HG02885 (cell line): ENCODE results near the gene DCAF8.

Source experiments
- ATAC-seq: cut with Tn5 transposase; IDR thresholded peaks from one replicate; pipeline ENCODE4 v1.9.1; 2021; ENCODE audit warnings: mild to moderate bottlenecking; ENCODE audit not compliant: unreplicated experiment, poor library complexity

Gene DCAF8

DNA sequence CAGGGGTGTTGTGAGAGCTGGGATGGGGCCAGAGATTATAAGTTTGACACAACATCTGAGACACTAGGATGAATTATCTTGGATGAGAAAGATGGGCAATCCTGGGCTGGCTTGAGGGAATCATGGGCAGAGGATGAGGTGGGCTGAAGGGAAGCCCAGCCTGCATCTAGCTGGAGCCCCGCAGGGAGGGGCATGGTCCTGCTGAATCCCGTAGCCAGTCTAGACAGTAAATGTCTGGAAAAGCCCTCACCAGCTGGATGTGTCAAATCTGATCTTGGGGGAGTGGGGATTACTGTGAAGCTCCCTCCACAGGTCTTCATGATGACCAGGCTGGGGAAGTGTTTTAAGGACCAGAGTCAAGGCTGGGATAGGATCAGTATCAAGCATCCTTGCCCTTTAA lies 75.6 kb downstream of the DCAF8 start:
- no peak for ATAC-seq

DNA sequence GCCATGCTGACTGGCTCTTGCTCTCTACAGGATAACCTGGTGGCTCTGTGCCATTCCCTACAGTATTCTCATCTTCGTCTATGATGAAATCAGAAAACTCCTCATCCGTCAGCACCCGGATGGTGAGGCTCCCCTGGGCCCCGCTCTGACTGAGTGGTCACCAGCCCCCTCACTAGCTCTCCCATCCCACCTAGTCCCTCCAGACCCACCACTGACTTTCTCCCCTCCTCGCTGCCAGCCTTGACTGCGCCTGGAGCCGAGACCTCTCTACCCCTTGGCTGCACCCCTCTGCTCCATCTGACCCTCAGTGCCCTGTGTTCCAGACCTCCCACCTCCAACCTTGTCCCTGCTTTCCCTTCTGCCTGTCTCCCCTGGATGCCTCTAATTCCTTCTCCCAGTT lies 76.1 kb downstream of the DCAF8 start:
- ATAC-seq, result no peak

DNA sequence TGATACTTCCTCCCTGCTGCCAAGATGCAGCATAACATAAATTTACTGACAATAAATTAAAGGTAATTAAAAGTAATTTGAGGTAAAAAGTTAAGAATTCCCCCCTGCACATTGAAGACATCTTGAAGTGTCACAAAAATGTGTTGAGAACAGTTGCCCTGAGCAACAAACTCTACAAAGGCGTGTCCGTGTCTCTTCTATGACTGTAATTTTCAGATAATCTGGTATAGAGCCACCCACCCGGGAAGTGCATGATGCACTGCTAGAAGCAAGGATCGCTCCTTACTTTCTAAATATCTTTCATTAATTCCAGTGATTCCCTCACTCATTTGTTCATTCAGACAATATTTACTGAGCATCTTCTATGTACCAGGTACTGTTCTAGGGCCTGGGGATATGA lies 83.0 kb downstream of the DCAF8 start:
- no peak for ATAC-seq

DNA sequence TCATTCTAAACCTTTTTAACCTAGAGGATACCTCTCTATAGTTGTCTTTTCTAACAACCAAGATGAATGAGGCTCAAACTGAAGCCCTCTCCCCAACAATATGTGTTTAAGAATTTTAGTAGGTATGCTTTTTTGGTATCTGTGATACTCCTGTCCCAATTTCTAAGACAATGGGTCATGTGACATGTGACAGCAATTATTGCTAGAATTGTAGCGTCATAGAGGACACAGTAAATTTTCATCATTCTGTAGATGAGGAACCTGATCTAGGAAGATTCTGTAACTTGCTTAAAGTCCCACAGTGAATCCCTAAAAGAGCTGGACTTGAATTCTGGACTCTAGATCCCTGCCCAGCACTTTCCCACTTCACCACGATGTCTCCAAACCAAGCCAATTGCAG lies 83.6 kb downstream of the DCAF8 start:
- ATAC-seq, result no peak

DNA sequence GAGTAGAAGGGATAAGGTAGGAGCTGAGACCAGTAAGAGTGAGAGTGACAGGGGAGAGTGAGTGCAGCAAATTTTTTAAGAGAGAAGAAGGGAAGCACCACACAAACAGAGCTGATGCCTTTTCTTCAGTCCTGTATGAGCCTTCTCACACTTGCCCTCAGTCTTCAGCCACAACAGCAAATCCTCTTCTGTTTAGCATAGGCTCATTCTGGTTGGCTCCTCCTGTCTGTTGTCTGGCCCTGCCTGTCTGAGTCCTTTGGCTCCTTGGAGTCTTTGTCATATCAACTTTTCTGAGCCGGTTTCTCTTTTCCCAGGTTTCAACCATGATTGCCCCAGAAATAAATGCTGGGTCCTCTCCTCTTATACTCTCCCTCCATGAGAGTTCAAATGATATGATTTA lies 84.7 kb downstream of the DCAF8 start:
- ATAC-seq, result no peak

DNA sequence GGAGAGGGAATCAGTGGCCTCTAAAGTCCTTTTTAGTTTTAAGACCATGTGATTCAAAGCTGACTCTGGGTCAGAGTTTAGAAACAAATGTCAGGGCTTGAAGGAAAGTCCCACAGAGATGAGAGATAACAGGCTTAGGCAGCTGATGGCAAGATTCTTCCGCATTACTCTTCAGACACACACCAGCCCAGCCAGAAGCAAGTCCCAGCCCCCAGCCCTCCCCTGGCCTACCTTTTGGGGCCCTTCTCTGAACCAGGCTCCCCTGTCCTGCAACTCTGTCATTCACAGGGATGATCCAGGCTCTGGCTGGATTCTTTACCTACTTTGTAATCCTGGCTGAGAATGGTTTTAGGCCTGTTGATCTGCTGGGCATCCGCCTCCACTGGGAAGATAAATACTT lies 85.1 kb downstream of the DCAF8 start:
- ATAC-seq, result no peak

DNA sequence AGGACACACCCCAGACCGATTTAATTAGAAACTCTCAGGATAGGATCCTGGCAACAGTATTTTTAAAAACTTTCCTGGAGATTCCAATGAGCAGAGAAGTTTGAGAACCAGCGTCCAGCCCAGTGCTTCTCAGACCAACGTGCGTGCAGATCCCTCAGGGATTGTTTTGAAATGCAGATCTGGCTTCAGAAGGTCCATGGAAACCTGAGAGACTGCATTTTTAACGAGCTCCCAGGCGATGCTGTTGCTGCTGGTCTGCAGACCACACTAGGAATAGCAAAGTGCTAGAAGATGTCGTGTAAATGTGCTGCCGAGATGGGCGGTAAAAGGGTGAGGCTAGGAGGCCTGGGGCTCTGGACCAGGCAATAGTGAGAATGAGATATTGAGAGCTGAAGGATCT lies 90.4 kb downstream of the DCAF8 start:
- no peak for ATAC-seq

DNA sequence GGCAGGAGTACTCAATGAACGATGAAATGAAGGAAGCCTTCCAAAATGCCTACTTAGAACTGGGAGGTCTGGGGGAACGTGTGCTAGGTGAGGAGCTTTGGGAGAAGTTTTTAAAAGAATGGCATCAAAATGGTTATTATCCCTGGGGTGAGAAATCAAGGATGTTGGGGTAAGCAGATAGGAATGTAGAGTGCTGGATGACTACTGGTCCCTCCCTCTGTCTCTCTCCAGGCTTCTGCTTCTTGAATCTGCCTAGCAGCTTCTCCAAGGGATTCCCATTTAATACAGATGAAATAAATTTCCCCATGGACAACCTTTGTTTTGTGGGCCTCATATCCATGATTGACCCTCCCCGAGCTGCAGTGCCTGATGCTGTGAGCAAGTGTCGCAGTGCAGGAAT lies 91.0 kb downstream of the DCAF8 start:
- ATAC-seq, result no peak

DNA sequence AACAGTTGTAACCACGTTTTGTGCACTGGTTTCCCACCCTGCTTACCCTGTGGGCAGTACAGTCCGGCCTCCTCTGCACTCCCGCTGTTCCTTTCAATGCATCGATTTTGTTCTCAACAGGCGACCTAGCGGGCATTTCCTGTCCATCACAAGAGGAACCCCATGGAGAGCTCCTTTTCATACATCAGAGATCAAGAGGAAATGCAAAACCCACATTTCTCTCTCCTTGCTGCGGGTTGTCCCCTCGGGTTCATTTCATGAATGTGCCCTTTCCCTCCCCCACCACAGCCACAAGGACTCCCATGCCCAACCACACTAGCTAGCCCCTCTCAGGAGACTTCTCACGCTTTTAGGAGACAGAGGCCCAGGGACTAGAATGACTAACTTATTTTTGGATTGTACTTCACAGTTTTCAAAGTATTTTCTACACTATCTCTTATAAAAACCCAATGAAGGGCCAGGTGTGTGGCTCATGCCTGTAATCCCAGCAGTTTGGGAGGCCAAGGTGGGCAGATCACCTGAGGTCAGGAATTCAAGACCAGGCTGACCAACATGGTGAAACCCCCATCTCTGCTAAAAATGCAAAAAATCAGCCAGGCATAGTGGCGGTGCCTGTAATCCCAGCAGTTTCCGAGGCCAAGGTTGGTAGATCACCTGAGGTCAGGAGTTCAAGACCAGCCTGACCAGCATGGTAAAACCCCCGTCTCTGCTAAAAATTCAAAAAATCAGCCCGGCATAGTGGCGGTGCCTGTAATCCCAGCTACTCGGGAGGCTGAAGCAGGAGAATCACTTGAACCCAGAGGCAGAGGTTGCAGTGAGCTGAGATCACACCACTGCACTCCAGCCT lies 92.6 kb downstream of the DCAF8 start:
- peak; percentile 58 for ATAC-seq

DNA sequence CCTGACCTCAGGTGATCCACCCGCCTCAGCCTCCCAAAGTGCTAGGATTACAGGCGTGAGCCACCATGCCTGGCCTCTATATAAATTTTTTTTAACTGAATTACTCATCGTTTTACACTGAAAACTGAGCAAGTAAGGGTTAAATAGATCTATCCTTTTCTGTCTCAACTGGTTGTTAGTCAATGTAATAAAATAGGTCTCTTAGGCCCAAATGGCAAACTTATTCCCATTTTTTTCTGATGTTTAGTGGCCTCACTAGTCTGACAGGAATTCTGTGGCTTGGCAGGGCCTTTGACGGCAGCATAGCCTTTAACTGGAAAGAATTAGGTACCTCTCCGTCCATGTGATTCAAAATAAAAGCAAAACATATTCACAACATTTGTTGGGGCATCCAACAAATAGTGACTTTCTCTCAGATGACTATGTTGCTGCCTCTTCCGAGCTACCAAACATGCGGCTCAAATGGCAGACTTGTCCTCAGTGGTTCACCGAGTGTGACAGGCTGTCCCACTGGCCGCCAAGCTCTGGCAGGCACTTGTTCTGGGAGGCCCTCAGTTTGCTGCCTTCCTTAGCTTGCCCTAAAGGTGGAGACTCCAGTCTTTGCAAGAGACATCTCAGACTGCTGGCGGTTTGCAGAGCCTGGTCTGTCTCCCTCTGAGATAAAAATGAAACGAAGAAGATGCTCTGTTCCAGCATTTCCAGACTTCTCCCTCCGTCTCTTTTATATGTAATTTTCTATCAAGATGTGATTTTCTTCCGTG lies 93.6 kb downstream of the DCAF8 start:
- no peak for ATAC-seq

DNA sequence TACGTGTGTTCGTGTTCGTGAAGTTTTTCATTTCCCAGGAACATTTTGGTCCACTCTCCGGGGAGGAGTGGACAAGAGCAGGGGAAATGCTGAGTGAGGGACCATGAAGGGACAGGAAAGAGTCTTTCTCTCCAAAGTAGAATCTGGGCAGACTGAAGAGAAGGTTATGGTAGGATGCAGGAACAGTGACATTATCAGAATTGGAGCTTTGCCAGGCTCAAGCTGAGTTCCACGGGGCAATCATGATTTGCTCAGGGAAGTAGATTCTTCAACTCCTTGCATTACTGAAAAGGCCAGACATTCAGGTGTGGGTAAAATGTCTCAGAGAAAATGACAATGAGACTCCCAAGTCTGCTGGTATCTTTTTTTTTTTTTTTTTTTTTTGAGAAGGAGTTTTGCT lies 94.3 kb downstream of the DCAF8 start:
- ATAC-seq, result no peak

DNA sequence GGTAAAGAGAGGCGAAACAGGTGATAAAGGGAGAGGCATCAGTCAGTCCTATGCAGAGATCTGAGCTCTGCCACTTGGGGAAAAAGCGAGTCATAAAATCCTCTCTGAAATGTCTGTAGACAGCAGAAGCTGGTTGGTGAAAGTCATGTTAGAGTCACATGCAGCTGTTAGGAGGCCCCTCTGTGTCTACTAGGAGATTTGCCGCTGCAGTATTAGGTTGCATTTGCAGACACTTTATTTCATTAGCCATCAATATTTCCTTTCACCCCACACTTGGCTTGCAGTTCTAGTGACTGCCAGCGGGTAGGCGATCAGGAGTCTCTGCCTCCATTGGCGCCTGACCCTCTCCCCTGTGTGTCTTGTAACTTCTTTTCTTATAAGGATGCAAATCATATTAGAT lies 94.8 kb downstream of the DCAF8 start:
- no peak for ATAC-seq

DNA sequence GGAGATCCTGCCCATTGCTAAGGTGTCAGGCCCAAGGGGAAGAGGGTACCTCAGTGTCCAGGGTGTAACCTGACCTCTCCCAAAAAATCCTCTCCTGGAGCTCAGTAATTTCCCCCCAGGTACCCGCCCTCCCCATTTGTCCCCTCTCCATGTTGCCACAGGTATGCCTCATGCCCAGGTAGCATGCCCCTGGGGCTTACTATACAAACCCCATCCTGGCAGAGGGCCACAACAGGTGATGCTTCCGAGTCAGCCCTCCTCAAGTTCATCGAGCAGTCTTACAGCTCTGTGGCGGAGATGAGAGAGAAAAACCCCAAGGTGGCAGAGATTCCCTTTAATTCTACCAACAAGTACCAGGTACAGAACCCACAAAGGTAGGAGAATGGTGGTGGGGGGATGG lies 95.3 kb downstream of the DCAF8 start:
- ATAC-seq, result no peak

DNA sequence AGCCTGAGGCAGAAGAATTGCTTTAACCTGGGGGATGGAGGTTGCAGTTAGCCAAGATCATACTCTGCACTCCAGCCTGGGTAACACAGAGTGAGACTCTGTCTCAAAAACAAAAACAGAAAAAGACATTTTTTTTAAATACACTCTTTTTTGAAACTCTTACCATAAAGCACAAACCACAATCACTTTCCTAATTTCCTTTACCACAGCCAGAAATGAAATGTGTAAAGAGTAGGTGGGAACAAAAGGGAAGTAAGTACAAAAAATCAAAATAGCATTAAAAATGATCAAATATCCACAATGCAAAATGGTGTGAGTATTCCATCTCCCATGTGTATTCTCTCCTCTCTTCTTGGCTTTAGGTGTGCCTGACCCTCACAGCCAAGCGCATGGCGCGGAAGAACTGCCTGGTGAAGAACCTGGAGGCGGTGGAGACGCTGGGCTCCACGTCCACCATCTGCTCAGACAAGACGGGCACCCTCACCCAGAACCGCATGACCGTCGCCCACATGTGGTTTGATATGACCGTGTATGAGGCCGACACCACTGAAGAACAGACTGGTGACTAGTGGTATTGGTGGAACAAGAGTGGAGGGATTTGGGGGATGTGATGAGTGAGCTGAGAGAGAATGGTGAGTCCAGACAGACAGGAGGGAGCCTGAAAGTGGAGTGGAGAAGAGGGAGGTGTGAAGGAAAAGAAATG lies 96.0 kb downstream of the DCAF8 start:
- ATAC-seq, result no peak
